AG08396 (cell line): ENCODE measurements around the gene NFKBIB.

Experiments used
- DNase-seq: peaks from one replicate; pipeline ENCODE4 v3.0.0; 2012; ENCODE audit warnings: low spot score, mixed read lengths

Gene NFKBIB

GRCh38 chr19:38958301-38958700, 58.5 kb downstream of the NFKBIB start:
- DNase-seq: no peak
